ENCODE results near the gene BHMT2. TPM values are rescaled to one million over a fixed set of nuclear protein-coding genes. Genes with fewer than 3 reads are reported as not detected.

BHMT2 gene
- total RNA-seq, 1 experiment from 2014 or later: 0.20 TPM

DNA sequence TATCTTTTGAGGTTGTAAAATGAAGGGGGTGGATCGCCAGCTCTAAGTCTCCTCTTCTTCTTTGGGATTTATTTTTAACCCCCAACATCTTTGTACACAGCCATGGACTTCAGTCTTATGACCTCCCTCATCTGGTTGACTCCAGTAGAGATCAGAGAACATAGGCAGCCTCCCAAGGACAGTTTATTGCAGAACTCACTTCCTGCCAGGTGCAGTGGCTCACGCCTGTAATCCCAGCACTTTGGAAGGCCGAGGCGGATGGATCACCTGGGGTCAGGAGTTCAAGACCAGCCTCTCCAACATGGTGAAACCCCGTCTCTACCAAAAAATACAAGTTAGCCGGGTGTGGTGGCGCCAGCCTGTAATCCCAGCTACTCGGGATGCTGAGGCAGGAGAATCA is 39.2 kb downstream of the BHMT2 start (continued):
- TF ChIP-seq, protein P1, sequence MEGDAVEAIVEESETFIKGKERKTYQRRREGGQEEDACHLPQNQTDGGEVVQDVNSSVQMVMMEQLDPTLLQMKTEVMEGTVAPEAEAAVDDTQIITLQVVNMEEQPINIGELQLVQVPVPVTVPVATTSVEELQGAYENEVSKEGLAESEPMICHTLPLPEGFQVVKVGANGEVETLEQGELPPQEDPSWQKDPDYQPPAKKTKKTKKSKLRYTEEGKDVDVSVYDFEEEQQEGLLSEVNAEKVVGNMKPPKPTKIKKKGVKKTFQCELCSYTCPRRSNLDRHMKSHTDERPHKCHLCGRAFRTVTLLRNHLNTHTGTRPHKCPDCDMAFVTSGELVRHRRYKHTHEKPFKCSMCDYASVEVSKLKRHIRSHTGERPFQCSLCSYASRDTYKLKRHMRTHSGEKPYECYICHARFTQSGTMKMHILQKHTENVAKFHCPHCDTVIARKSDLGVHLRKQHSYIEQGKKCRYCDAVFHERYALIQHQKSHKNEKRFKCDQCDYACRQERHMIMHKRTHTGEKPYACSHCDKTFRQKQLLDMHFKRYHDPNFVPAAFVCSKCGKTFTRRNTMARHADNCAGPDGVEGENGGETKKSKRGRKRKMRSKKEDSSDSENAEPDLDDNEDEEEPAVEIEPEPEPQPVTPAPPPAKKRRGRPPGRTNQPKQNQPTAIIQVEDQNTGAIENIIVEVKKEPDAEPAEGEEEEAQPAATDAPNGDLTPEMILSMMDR (IDR thresholded peaks at IDR 0.05 in 2 of 3, conservative IDR thresholded peaks at IDR 0.05 in 1 of 3; ENCODE audit: borderline replicate concordance in 1 of 3, insufficient read depth in 1 of 3, low read depth in 2 of 3, low read length in 2 of 3): no peak
- TF ChIP-seq SIN3A (IDR thresholded peaks at IDR 0.05; ENCODE audit: low read depth) (no peak), POLR2A (IDR thresholded peaks at IDR 0.05; ENCODE audit: borderline replicate concordance, extremely low read depth, insufficient read depth, insufficient read length) (no peak), JUND (IDR thresholded peaks at IDR 0.05) (no peak), CBX3 (IDR thresholded peaks at IDR 0.05; ENCODE audit: low read depth) (no peak), RAD21 (IDR thresholded peaks at IDR 0.05; ENCODE audit: low read depth) (no peak)

DNA sequence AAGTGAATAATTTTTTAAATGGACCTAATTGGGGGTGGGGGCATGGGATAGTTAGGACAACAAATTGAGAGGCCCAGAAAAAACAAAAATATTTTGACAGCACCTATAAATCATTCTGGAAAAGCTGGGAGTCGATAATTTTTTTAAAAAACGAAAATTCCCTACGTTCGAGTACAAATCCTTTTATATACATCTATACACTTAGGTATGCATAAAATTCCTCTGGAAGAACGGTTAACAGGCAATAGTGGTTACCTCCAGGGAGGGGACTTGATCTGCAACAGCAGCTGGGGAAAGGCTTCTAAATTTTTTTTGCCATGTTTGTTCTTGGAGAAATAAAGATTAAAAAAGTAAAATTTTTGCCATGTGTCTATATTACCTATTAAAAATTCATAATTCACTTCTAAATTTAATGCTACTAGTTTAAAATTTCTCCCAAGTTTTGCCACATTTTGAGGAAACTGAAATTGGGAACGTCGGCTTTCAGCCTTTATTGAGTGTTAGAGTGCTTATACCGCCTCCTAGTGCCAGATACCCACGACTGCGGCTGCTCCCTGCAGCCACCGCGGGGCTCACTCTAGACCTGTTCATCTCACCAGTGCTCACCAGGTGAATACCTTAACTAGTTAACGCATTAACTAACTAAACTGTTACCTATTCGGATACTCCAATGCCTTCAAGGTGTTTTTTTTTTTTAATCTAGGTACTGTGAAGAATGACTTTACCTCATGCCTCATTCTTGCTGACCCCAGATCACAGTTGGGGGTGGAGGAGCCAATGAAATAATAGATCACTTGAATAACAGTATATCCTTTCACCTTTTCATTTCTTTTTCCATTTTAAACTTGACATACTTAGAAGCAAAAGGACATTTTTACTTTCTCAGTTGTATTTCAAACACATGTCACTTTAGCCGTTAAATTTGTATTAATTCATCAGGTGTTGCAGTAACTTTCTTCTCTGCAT is 40.2 kb downstream of the BHMT2 start:
- Histone ChIP-seq H3K9me2 (ENCODE audit: insufficient read depth) (no peaks in the 10 kb centered on the region), H3K4me3 (replicated peaks in 1 of 2; ENCODE audit: low read depth in 1 of 2, low read length in 2 of 2) (no peak overlapping the region), H3K79me2 (ENCODE audit: insufficient read depth, low read length) (no peaks in the 10 kb centered on the region), H4K20me1 (ENCODE audit: insufficient read depth) (no peaks in the 10 kb centered on the region), H3K27me3 (ENCODE audit: insufficient read depth, low read length) (no peaks in the 10 kb centered on the region), H3K4me1 (ENCODE audit: control insufficient read depth in 1 of 2, insufficient read depth in 2 of 2, low read length in 2 of 2) (no peaks in the 10 kb centered on the region), H3K9ac (ENCODE audit: low read length) (no peak overlapping the region), H3K9me3 (ENCODE audit: control insufficient read depth in 1 of 2, insufficient read depth in 1 of 2, low read depth in 1 of 2, low read length in 2 of 2) (no peaks in the 10 kb centered on the region), H2AFZ (ENCODE audit: low read depth, low read length, poor library complexity, severe bottlenecking) (peak overlapping the region; percentile 17), H3K36me3 (ENCODE audit: control insufficient read depth in 1 of 2, insufficient read depth in 2 of 2, low read length in 2 of 2) (no peaks in the 10 kb centered on the region), H3K4me2 (ENCODE audit: low read length) (peak overlapping the region; percentile 23), H3K27ac (ENCODE audit: low read depth, low read length) (no peak overlapping the region)
- TF ChIP-seq SRF (IDR thresholded peaks at IDR 0.05; ENCODE audit: low read depth) (no peak), FOSL1 (IDR thresholded peaks at IDR 0.05; ENCODE audit: low read depth) (no peak), RAD21 (IDR thresholded peaks at IDR 0.05; ENCODE audit: low read depth) (peak; percentile 60), CBX3 (IDR thresholded peaks at IDR 0.05; ENCODE audit: low read depth) (no peak), EGR1 (IDR thresholded peaks at IDR 0.05; ENCODE audit: low read depth) (no peak), SIN3A (IDR thresholded peaks at IDR 0.05; ENCODE audit: low read depth) (no peak), EZH2phosphoT487 (IDR thresholded peaks at IDR 0.05; ENCODE audit: borderline replicate concordance) (no peak)
- TF ChIP-seq, protein P2, sequence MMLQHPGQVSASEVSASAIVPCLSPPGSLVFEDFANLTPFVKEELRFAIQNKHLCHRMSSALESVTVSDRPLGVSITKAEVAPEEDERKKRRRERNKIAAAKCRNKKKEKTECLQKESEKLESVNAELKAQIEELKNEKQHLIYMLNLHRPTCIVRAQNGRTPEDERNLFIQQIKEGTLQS (IDR thresholded peaks at IDR 0.05): no peak
- TF ChIP-seq, protein P1 (IDR thresholded peaks at IDR 0.05 in 2 of 3, conservative IDR thresholded peaks at IDR 0.05 in 1 of 3; ENCODE audit: borderline replicate concordance in 1 of 3, insufficient read depth in 1 of 3, low read depth in 2 of 3, low read length in 2 of 3): peak; percentile 54 to 84 (median 81); a peak in 5 of 6 replicates
- ChIA-PET POLR2A (no interaction called here), RAD21 (ENCODE audit: low non-redundant PET in 1 of 2, low total read pairs in 2 of 2, uncharacterized antibody in 2 of 2, unreplicated experiment in 2 of 2) (no interaction called here), CTCF (interaction anchor here (1.0 to 2.0 kb wide), 3 partner anchors 23 to 89 kb away, joined by 5 to 11 read pairs (median 7); no protein-coding TSS in a partner anchor)
- ATAC-seq: peak; percentile 92
- no TSS peak for BruUV-seq (replicated peaks)
- intact Hi-C loops (cut with micrococcal nuclease): loop anchor here (1.0 to 10.0 kb wide), 2 partner anchors 85 to 215 kb away; no protein-coding TSS in a partner anchor
- DNase-seq (ENCODE audit: low read depth, low spot score): peak; percentile 29
